UCSD-AML1 (cell line): ENCODE results near the gene CEMP1.

Source experiments
- DNase-seq: peaks from one replicate; lab custom pipeline; 2025; ENCODE audit not compliant: unreplicated experiment; lab: John Stamatoyannopoulos, UW

Gene CEMP1

GRCh38 chr16:2505695-2506094, 25.5 kb downstream of the CEMP1 start:
- DNase-seq = no peak

GRCh38 chr16:2501946-2502895, 29.0 kb downstream of the CEMP1 start:
- no peak for DNase-seq

- peak; percentile 83 for DNase-seq
Measured at GRCh38 chr16:2500918-2501750, 30.1 kb downstream of the CEMP1 start.

GRCh38 chr16:2500430-2500917, 30.7 kb downstream of the CEMP1 start:
- no peak for DNase-seq

GRCh38 chr16:2499890-2500429, 31.2 kb downstream of the CEMP1 start:
- no peak for DNase-seq

- no peak for DNase-seq
Measured at GRCh38 chr16:2499454-2499853, 31.8 kb downstream of the CEMP1 start.

- DNase-seq = no peak
Measured at GRCh38 chr16:2498531-2499253, 32.5 kb downstream of the CEMP1 start.

- no peak for DNase-seq
Measured at GRCh38 chr16:2497695-2498484, 33.3 kb downstream of the CEMP1 start.

- DNase-seq = no peak
Measured at GRCh38 chr16:2497116-2497630, 34.0 kb downstream of the CEMP1 start.

GRCh38 chr16:2496223-2497115, 34.7 kb downstream of the CEMP1 start:
- DNase-seq = no peak

GRCh38 chr16:2495041-2495440, 36.2 kb downstream of the CEMP1 start:
- DNase-seq = no peak

GRCh38 chr16:2494616-2495015, 36.6 kb downstream of the CEMP1 start:
- no peak for DNase-seq

- DNase-seq = no peak
Measured at GRCh38 chr16:2493605-2494004, 37.6 kb downstream of the CEMP1 start.

GRCh38 chr16:2492292-2492691, 38.9 kb downstream of the CEMP1 start:
- DNase-seq = no peak

GRCh38 chr16:2490190-2491105, 40.8 kb downstream of the CEMP1 start:
- no peak for DNase-seq

- DNase-seq = no peak
Measured at GRCh38 chr16:2489581-2489980, 41.6 kb downstream of the CEMP1 start.

- DNase-seq = peak; percentile 76
Measured at GRCh38 chr16:2487903-2488531, 43.2 kb downstream of the CEMP1 start.
